Cardiac muscle cell (in vitro differentiated cells and primary cell): Measurements from ENCODE around the gene SRSF3. TPM values are rescaled to one million over a fixed set of nuclear protein-coding genes. Genes with fewer than 3 reads are reported as not detected.
"Not testable (repeated sequence)": the region's sequence is repeated elsewhere in the genome, so short reads cannot be mapped to it uniquely, and the experiment has no call there.

ENCODE experiments used
- DNase-seq, 2 donors: peaks; one replicate each; pipeline versions ENCODE4 v3.0.0 to v3.0.0-alpha.2; 2010 to 2017; ENCODE audit warnings: low read depth in 1 of 2, low spot score in 1 of 2
- H3K27ac ChIP-seq: fragments of 200-600 bp; sonication (generic); 2 replicates; pipeline ENCODE4 v1.5.1; 2016
- H3K27me3 ChIP-seq: fragments of 200-600 bp; sonication (generic); 2 replicates; pipeline ENCODE4 v1.6.0; 2016; ENCODE audit warnings: control low read depth
- H3K36me3 ChIP-seq: fragments of 200-600 bp; sonication (generic); 2 replicates; pipeline ENCODE4 v1.5.1; 2016; ENCODE audit warnings: control low read depth
- H3K4me1 ChIP-seq: fragments of 200-600 bp; sonication (generic); 2 replicates; pipeline ENCODE4 v1.8.1; 2017; ENCODE audit warnings: low read depth, mild to moderate bottlenecking, mixed run types
- H3K4me3 ChIP-seq: fragments of 200-600 bp; sonication (generic); 2 replicates; pipeline ENCODE4 v1.5.1; 2016; ENCODE audit warnings: mild to moderate bottlenecking
- H3K9me3 ChIP-seq: fragments of 200-600 bp; sonication (generic); 2 replicates; pipeline ENCODE4 v1.5.1; 2017; ENCODE audit warnings: low read depth, mild to moderate bottlenecking, control low read depth
- polyA plus RNA-seq: library from polyadenylated mRNA; unstranded; fragments of >200 nt; fragmentation: Nextera tagmentation; extraction: Ambion mirVana; gene quantifications from 2 replicates; pipeline ENCODE4 v1.2.1, GENCODE V29; 2016
- total RNA-seq: library from RNA; depleted of rRNA; stranded (reverse); fragments of >200 nt; gene quantifications from 2 replicates; pipeline ENCODE4 v1.2.3, GENCODE V29; 2016
- TF ChIP-seq, protein P1 (sequence below): IDR thresholded peaks from 2 replicates; pipeline ENCODE4 v1.5.1; 2012; ENCODE audit warnings: low read depth, mild to moderate bottlenecking, low read length

The SRSF3 gene
- total and polyA plus RNA-seq, 2 experiments from 2014 or later: 122 to 184 TPM

DNA sequence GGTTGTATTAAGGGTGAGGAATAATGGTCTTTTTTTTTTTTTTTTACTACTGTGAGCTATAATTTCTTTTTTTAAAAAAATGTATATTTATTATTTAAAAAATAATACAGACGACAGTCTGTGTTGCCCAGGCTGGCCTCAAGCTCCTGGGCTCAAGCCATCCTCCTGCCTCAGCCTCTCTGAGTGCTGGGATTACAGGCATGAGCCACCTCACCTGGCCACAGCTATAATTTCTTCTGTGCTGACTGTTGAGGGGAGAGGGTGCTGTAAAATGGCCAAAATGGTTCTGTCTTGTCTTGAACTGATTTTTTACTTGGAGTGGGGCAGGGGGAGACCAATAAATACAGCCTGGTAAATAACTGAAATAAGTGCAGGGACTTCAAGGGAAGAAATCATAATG lies 3.6 kb downstream of the SRSF3 start:
- peak overlapping the region; percentile 18 for H3K27ac ChIP-seq
- H3K27me3 ChIP-seq: no peaks in the 10 kb centered on the region
- TF ChIP-seq, protein P1, sequence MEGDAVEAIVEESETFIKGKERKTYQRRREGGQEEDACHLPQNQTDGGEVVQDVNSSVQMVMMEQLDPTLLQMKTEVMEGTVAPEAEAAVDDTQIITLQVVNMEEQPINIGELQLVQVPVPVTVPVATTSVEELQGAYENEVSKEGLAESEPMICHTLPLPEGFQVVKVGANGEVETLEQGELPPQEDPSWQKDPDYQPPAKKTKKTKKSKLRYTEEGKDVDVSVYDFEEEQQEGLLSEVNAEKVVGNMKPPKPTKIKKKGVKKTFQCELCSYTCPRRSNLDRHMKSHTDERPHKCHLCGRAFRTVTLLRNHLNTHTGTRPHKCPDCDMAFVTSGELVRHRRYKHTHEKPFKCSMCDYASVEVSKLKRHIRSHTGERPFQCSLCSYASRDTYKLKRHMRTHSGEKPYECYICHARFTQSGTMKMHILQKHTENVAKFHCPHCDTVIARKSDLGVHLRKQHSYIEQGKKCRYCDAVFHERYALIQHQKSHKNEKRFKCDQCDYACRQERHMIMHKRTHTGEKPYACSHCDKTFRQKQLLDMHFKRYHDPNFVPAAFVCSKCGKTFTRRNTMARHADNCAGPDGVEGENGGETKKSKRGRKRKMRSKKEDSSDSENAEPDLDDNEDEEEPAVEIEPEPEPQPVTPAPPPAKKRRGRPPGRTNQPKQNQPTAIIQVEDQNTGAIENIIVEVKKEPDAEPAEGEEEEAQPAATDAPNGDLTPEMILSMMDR: no peak
- peaks cover 33% of the 10 kb centered on the region for H3K4me1 ChIP-seq
- no peaks in the 10 kb centered on the region for H3K9me3 ChIP-seq
- peaks cover 60% of the 10 kb centered on the region for H3K36me3 ChIP-seq
- DNase-seq: no peak
- peak overlapping the region; percentile 94 for H3K4me3 ChIP-seq

DNA sequence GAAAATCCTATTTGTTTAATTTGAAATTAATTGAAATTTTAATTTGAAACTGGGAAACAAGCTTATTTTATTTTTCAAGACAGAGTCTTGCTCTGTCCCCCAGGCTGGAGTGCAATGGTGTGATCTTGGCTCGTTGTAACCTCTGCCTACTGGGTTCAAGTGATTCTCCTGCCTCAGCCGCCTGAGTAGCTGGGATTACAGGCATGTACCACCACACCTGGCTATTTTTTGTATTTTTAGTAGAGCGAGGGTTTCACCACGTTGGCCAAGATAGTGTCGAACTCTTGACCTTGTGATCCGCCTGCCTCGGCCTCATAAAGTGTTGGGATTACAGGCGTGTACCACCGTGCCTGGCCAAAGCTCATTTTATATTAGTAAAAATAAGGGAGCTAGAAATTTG lies 4.2 kb downstream of the SRSF3 start:
- DNase-seq: no peak

DNA sequence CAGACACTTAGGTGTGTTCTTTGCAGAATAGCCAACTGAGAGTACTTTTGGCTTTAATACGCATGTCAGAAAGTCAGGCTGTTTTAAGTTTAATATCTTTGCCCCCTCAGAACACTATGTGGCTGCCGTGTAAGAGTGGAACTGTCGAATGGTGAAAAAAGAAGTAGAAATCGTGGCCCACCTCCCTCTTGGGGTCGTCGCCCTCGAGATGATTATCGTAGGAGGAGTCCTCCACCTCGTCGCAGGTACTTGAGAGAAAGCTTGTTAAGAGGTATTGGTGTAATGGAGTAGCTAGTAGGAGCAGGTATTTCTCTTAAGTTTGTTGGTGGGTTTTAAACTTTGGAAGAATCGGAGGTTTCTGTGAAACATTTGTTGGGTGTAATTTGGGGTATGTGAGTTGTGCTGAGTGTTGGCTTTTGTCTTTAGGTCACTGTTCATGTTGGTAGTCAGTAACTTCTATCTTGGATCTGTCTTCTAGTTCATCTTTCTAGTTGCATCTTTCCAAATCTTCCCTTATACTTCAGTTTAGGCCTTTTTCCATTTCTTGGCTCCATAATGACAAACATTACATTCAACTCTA lies 4.7 kb downstream of the SRSF3 start:
- no peaks in the 10 kb centered on the region for H3K9me3 ChIP-seq
- H3K4me1 ChIP-seq: peaks cover 33% of the 10 kb centered on the region
- peak overlapping the region; percentile 94 for H3K4me3 ChIP-seq
- TF ChIP-seq, protein P1: no peak
- peak overlapping the region; percentile 18 for H3K27ac ChIP-seq
- no peak for DNase-seq
- H3K27me3 ChIP-seq: no peaks in the 10 kb centered on the region
- H3K36me3 ChIP-seq: peaks cover 70% of the 10 kb centered on the region

More for the DNA sequence above, 4.2 kb downstream of the SRSF3 start:
- peak overlapping the region; percentile 18 for H3K27ac ChIP-seq
- H3K4me1 ChIP-seq: peaks cover 33% of the 10 kb centered on the region
- H3K36me3 ChIP-seq: peaks cover 65% of the 10 kb centered on the region
- H3K4me3 ChIP-seq: peak overlapping the region; percentile 94
- H3K9me3 ChIP-seq: no peaks in the 10 kb centered on the region
- no peaks in the 10 kb centered on the region for H3K27me3 ChIP-seq
- TF ChIP-seq, protein P1: no peak

DNA sequence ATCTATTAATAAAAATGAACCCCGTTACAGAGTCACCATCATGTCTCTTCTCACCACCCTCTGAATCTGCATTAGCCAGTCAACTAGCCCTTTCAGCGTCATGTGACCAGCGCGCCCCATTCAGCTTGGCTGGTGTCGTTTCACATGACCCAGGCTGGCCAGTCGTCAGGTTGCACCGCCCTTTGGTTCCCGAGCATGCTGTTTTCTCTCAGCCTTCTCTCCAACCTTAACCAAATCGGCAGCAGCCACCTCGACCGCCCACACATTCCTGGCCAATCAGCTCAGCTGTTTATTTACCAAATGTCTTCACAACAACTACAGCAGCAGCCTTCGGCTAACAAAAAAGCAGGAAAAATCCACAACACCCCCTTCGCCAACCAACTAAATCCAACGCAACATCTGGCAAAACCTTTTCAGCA lies 5.6 kb downstream of the SRSF3 start:
- H3K27ac ChIP-seq: peak overlapping the region; percentile 51
- no peaks in the 10 kb centered on the region for H3K9me3 ChIP-seq
- no peaks in the 10 kb centered on the region for H3K27me3 ChIP-seq
- no peak overlapping the region for H3K4me3 ChIP-seq
- TF ChIP-seq, protein P1: no peak
- peak; percentile 45 to 65 for DNase-seq
- H3K4me1 ChIP-seq: peaks cover 33% of the 10 kb centered on the region
- H3K36me3 ChIP-seq: peaks cover 80% of the 10 kb centered on the region

DNA sequence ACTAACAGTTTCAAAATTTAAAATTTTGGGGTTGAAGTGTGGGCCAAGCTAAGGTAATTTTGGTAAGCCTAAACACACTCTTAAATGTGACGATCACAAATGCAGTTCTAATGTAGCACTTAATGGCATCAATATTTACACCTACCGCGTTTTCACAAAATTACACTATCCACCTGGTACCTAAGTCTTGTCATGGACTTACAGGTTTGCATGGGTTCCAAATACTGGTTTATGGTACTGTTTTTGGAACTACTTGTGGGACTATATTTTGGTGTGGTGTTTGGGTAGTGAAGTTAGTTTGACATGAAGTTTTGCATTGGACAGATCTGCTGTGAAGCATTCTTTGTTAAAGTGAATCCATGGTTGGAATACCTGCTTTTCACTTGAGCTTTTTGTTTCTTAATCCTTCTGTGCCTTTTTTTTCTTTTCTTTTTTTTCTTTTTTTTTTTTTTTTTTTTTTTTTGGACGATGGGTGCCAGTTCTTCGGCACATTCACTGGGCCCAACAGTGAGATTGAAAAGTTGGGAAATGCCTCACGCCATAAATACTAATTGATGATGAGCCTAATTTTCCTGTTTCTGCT lies 6.5 kb downstream of the SRSF3 start:
- no peaks in the 10 kb centered on the region for H3K27me3 ChIP-seq
- peaks cover 86% of the 10 kb centered on the region for H3K36me3 ChIP-seq
- DNase-seq: no peak
- no peaks in the 10 kb centered on the region for H3K9me3 ChIP-seq
- H3K4me3 ChIP-seq: no peak overlapping the region
- H3K4me1 ChIP-seq: peaks cover 33% of the 10 kb centered on the region
- H3K27ac ChIP-seq: peak overlapping the region; percentile 51
- TF ChIP-seq, protein P1: no peak

DNA sequence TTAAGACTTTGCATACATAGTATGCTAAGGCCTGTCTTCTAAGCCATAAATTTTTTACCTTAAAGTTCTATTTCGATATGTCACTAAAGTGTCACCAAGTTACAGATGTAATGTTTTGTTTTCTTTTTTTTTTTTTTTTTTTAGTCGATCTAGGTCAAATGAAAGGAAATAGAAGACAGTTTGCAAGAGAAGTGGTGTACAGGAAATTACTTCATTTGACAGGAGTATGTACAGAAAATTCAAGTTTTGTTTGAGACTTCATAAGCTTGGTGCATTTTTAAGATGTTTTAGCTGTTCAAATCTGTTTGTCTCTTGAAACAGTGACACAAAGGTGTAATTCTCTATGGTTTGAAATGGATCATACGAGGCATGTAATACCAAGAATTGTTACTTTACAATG lies 7.7 kb downstream of the SRSF3 start:
- not testable (repeated sequence) for H3K4me3 ChIP-seq, H3K27me3 ChIP-seq, H3K27ac ChIP-seq, DNase-seq, H3K9me3 ChIP-seq
- H3K4me1 ChIP-seq: peaks cover 32% of the 10 kb centered on the region
- H3K36me3 ChIP-seq: peaks cover 92% of the 10 kb centered on the region
